ENCODE results near the gene FBXL13.
"Not testable (repeated sequence)": the region's sequence is repeated elsewhere in the genome, so short reads cannot be mapped to it uniquely, and the experiment has no call there.

Gene FBXL13

DNA sequence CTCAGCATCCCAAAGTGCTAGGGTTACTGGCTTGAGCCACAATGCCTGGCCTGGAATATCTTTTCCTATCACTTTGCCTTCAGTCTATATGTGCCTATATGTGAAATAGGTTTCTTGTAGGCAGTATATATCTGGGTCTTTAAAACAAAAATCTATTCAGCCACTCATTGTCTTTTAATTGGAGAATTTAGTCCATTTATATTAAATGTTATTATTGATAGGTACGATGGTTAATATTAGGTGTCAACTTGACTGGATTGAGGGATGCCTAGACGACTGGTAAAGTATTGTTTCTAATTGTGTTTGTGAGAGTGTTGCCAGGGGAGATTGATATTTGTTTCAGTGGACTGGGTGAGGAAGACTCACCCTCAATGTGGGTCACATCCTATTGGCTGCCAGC is 73.4 kb downstream of the FBXL13 start:
- H4K5ac ChIP-seq (ENCODE audit: low read length): no peak overlapping the region
- H3K18ac ChIP-seq (ENCODE audit: low read length): no peak overlapping the region
- DNase-seq: no peak
- no peaks in the 10 kb centered on the region for H3K79me1 ChIP-seq (ENCODE audit: low read length)
- H3K23ac ChIP-seq (ENCODE audit: low read length): no peak overlapping the region
- no peaks in the 10 kb centered on the region for H3K4me1 ChIP-seq (ENCODE audit: control insufficient read depth, low read depth, low read length)
- H4K8ac ChIP-seq (ENCODE audit: low read depth, low read length): no peak overlapping the region
- no peaks in the 10 kb centered on the region for H3K27me3 ChIP-seq (ENCODE audit: insufficient read depth, low read length, poor library complexity)
- H3K4ac ChIP-seq (ENCODE audit: low read depth, low read length): no peak overlapping the region
- H3K4me3 ChIP-seq (ENCODE audit: low read length): no peak overlapping the region
- WGBS (ENCODE audit: extremely low coverage, insufficient coverage, low lambda C conversion rate): 100% methylated on average over 2 of the region's 2 CpGs
- H2BK5ac ChIP-seq (ENCODE audit: low read length): no peak overlapping the region
- H2BK15ac ChIP-seq (replicated peaks; ENCODE audit: low read depth): no peak overlapping the region
- no peak overlapping the region for H3K56ac ChIP-seq (ENCODE audit: low read length)
- H3K9ac ChIP-seq (ENCODE audit: low read length): no peak overlapping the region
- no peaks in the 10 kb centered on the region for H3K79me2 ChIP-seq (ENCODE audit: control insufficient read depth, insufficient read depth, low read length)
- H3K36me3 ChIP-seq (ENCODE audit: control insufficient read depth, insufficient read depth, low read length): no peaks in the 10 kb centered on the region
- no peak overlapping the region for H3K4me2 ChIP-seq (ENCODE audit: low read length)
- H2AK5ac ChIP-seq (ENCODE audit: low read length): no peak overlapping the region
- no peak overlapping the region for H3K27ac ChIP-seq (ENCODE audit: low read depth, low read length)
- H2BK120ac ChIP-seq (ENCODE audit: low read depth, low read length): no peak overlapping the region

DNA sequence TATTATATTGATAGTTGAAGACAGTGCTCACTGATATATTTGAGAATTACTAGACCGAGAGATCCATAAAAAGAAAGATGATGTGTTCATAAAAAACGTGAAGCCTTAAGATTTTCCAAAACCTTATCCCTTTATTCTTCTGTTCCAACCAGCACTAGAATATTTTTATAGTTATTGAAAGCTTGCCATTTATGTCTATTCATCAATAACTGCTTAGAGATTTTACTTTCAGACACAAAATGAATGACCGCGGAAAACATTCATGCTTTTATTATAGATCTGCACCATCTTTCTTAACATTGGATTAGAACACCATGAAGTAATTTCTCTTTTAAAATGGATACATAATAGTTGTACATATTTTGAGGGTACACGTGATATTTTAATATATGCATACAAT is 77.6 kb downstream of the FBXL13 start:
- Histone ChIP-seq H3K36me3 (ENCODE audit: control insufficient read depth, insufficient read depth, low read length) (no peaks in the 10 kb centered on the region), H3K4me3 (ENCODE audit: low read length) (no peak overlapping the region), H3K4ac (ENCODE audit: low read depth, low read length) (no peak overlapping the region), H3K27ac (ENCODE audit: low read depth, low read length) (no peak overlapping the region), H4K8ac (ENCODE audit: low read depth, low read length) (no peak overlapping the region), H3K79me1 (ENCODE audit: low read length) (no peaks in the 10 kb centered on the region), H3K9ac (ENCODE audit: low read length) (no peak overlapping the region), H3K4me1 (ENCODE audit: control insufficient read depth, low read depth, low read length) (no peaks in the 10 kb centered on the region), H3K27me3 (ENCODE audit: insufficient read depth, low read length, poor library complexity) (no peaks in the 10 kb centered on the region), H3K79me2 (ENCODE audit: control insufficient read depth, insufficient read depth, low read length) (no peaks in the 10 kb centered on the region), H3K56ac (ENCODE audit: low read length) (no peak overlapping the region), H2BK120ac (ENCODE audit: low read depth, low read length) (no peak overlapping the region), H2BK5ac (ENCODE audit: low read length) (no peak overlapping the region), H3K18ac (ENCODE audit: low read length) (no peak overlapping the region), H3K4me2 (ENCODE audit: low read length) (no peak overlapping the region), H4K5ac (ENCODE audit: low read length) (no peak overlapping the region), H2BK15ac (replicated peaks; ENCODE audit: low read depth) (no peak overlapping the region), H2AK5ac (ENCODE audit: low read length) (no peak overlapping the region), H3K23ac (ENCODE audit: low read length) (no peak overlapping the region)
- no CpG with 5 or more reads among the region's 5 CpGs for WGBS (ENCODE audit: extremely low coverage, insufficient coverage, low lambda C conversion rate)
- no peak for DNase-seq

DNA sequence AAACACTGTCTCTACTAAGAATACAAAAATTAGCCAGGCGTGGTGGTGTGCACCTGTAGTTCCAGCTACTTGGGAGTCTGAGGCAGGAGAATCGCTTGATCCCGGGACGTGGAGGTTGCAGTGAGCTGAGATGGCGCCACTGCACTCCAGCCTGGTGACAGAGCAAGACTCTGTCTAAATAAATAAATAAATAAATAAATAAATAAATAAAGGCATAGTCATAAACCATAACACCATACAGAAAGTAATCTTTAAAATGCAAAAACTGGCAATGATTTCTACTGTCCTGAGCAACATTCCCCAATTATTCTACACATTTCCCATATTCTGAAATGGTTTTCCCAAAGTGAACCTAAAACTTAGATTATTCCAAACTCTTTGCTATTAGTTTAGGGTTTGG is 79.0 kb downstream of the FBXL13 start:
- not testable (repeated sequence) for H4K8ac ChIP-seq (ENCODE audit: low read depth, low read length); H3K4me1 ChIP-seq (ENCODE audit: control insufficient read depth, low read depth, low read length); H3K9ac ChIP-seq (ENCODE audit: low read length); H4K5ac ChIP-seq (ENCODE audit: low read length); H2BK120ac ChIP-seq (ENCODE audit: low read depth, low read length); H3K27ac ChIP-seq (ENCODE audit: low read depth, low read length); H3K79me1 ChIP-seq (ENCODE audit: low read length); H3K18ac ChIP-seq (ENCODE audit: low read length); DNase-seq; H3K79me2 ChIP-seq (ENCODE audit: control insufficient read depth, insufficient read depth, low read length); H3K4ac ChIP-seq (ENCODE audit: low read depth, low read length); H3K23ac ChIP-seq (ENCODE audit: low read length); H3K4me2 ChIP-seq (ENCODE audit: low read length); H3K4me3 ChIP-seq (ENCODE audit: low read length); H2BK5ac ChIP-seq (ENCODE audit: low read length); H2BK15ac ChIP-seq (replicated peaks; ENCODE audit: low read depth); H3K56ac ChIP-seq (ENCODE audit: low read length); H3K36me3 ChIP-seq (ENCODE audit: control insufficient read depth, insufficient read depth, low read length); H3K27me3 ChIP-seq (ENCODE audit: insufficient read depth, low read length, poor library complexity); H2AK5ac ChIP-seq (ENCODE audit: low read length)
- no CpG with 5 or more reads among the region's 5 CpGs for WGBS (ENCODE audit: extremely low coverage, insufficient coverage, low lambda C conversion rate)

GRCh38 chr7:102994567-102994966 is 80.0 kb downstream of the FBXL13 start:
- no peak overlapping the region for H4K5ac ChIP-seq (ENCODE audit: low read length)
- H2BK120ac ChIP-seq (ENCODE audit: low read depth, low read length): no peak overlapping the region
- no peak for DNase-seq
- no peak overlapping the region for H3K23ac ChIP-seq (ENCODE audit: low read length)
- no peak overlapping the region for H3K9ac ChIP-seq (ENCODE audit: low read length)
- no peak overlapping the region for H3K4ac ChIP-seq (ENCODE audit: low read depth, low read length)
- no peak overlapping the region for H2AK5ac ChIP-seq (ENCODE audit: low read length)
- H3K27ac ChIP-seq (ENCODE audit: low read depth, low read length): no peak overlapping the region
- no peaks in the 10 kb centered on the region for H3K79me2 ChIP-seq (ENCODE audit: control insufficient read depth, insufficient read depth, low read length)
- H3K18ac ChIP-seq (ENCODE audit: low read length): no peak overlapping the region
- H3K36me3 ChIP-seq (ENCODE audit: control insufficient read depth, insufficient read depth, low read length): no peaks in the 10 kb centered on the region
- WGBS (ENCODE audit: extremely low coverage, insufficient coverage, low lambda C conversion rate): no CpG with 5 or more reads among the region's 3 CpGs
- H3K4me1 ChIP-seq (ENCODE audit: control insufficient read depth, low read depth, low read length): no peaks in the 10 kb centered on the region
- H2BK15ac ChIP-seq (replicated peaks; ENCODE audit: low read depth): no peak overlapping the region
- H3K56ac ChIP-seq (ENCODE audit: low read length): no peak overlapping the region
- no peak overlapping the region for H2BK5ac ChIP-seq (ENCODE audit: low read length)
- no peaks in the 10 kb centered on the region for H3K27me3 ChIP-seq (ENCODE audit: insufficient read depth, low read length, poor library complexity)
- no peak overlapping the region for H3K4me2 ChIP-seq (ENCODE audit: low read length)
- no peaks in the 10 kb centered on the region for H3K79me1 ChIP-seq (ENCODE audit: low read length)
- H4K8ac ChIP-seq (ENCODE audit: low read depth, low read length): no peak overlapping the region
- no peak overlapping the region for H3K4me3 ChIP-seq (ENCODE audit: low read length)

DNA sequence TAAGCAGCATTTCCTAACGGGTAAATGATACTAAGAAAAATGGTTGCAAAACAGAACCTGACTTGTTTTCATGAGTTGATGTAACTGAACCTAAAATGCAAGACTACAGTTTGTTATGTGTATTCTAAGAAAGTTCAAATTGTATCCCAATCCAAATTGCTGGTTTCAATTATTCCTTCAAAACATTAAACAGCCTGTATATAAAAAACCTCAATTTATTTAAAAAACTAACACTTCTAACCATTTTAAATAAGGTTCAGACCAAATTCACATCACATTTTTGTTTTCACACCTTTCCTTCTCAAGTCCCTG is 80.9 kb downstream of the FBXL13 start:
- no peak overlapping the region for H2AK5ac ChIP-seq (ENCODE audit: low read length)
- no peak overlapping the region for H2BK15ac ChIP-seq (replicated peaks; ENCODE audit: low read depth)
- H3K27ac ChIP-seq (ENCODE audit: low read depth, low read length): no peak overlapping the region
- no peak overlapping the region for H2BK5ac ChIP-seq (ENCODE audit: low read length)
- no peak overlapping the region for H4K5ac ChIP-seq (ENCODE audit: low read length)
- no peak overlapping the region for H3K4me3 ChIP-seq (ENCODE audit: low read length)
- H3K23ac ChIP-seq (ENCODE audit: low read length): no peak overlapping the region
- H3K27me3 ChIP-seq (ENCODE audit: insufficient read depth, low read length, poor library complexity): no peaks in the 10 kb centered on the region
- H3K56ac ChIP-seq (ENCODE audit: low read length): no peak overlapping the region
- H2BK120ac ChIP-seq (ENCODE audit: low read depth, low read length): no peak overlapping the region
- H3K36me3 ChIP-seq (ENCODE audit: control insufficient read depth, insufficient read depth, low read length): no peaks in the 10 kb centered on the region
- H3K9ac ChIP-seq (ENCODE audit: low read length): no peak overlapping the region
- H3K79me2 ChIP-seq (ENCODE audit: control insufficient read depth, insufficient read depth, low read length): no peaks in the 10 kb centered on the region
- DNase-seq: no peak
- no peaks in the 10 kb centered on the region for H3K4me1 ChIP-seq (ENCODE audit: control insufficient read depth, low read depth, low read length)
- H4K8ac ChIP-seq (ENCODE audit: low read depth, low read length): no peak overlapping the region
- no CpG with 5 or more reads among the region's 1 CpG for WGBS (ENCODE audit: extremely low coverage, insufficient coverage, low lambda C conversion rate)
- no peak overlapping the region for H3K4ac ChIP-seq (ENCODE audit: low read depth, low read length)
- H3K79me1 ChIP-seq (ENCODE audit: low read length): no peaks in the 10 kb centered on the region
- H3K4me2 ChIP-seq (ENCODE audit: low read length): no peak overlapping the region
- H3K18ac ChIP-seq (ENCODE audit: low read length): no peak overlapping the region

DNA sequence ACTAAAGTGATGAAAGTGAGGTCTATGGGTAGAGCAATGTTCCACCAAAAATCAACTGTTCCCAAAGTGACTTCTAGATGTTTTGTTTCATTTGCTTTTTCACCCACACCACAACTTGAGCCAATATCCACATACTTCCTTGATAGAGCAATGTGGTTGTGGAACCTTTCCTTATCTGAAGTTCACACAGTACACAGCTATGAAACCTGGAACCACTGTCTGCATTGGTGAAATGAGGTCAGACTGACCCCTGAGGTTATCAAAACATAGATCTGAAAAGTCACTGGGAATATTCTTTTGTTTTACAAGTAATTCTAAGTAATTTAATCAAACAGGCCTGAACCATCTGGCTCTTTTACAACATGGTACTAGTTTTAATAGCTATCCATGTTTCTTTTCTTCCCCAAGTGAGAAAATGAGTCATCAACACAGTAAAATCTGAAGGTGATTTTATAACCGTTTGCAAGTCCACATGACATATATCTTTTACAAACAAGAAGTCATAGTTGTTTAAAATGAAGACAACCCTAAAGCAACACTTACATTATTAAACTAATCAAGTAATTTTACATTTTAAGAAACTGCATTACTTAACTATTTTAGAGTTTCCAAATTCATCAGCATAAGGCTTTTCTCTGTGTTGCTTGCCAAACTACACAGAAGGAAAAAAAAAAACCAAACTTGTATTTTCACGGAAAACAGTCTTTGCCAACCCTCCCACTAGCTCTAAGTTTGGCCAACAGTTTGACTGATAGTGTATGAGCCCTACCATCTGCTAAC is 81.5 kb downstream of the FBXL13 start:
- no peaks in the 10 kb centered on the region for H3K27me3 ChIP-seq (ENCODE audit: insufficient read depth, low read length, poor library complexity)
- no peak overlapping the region for H3K27ac ChIP-seq (ENCODE audit: low read depth, low read length)
- no peak overlapping the region for H3K4me3 ChIP-seq (ENCODE audit: low read length)
- H3K9ac ChIP-seq (ENCODE audit: low read length): no peak overlapping the region
- no peak overlapping the region for H4K5ac ChIP-seq (ENCODE audit: low read length)
- H2AK5ac ChIP-seq (ENCODE audit: low read length): no peak overlapping the region
- no peak overlapping the region for H2BK120ac ChIP-seq (ENCODE audit: low read depth, low read length)
- no peak overlapping the region for H2BK5ac ChIP-seq (ENCODE audit: low read length)
- H4K8ac ChIP-seq (ENCODE audit: low read depth, low read length): no peak overlapping the region
- no peak overlapping the region for H3K4me2 ChIP-seq (ENCODE audit: low read length)
- H3K23ac ChIP-seq (ENCODE audit: low read length): no peak overlapping the region
- H3K4ac ChIP-seq (ENCODE audit: low read depth, low read length): no peak overlapping the region
- H3K56ac ChIP-seq (ENCODE audit: low read length): no peak overlapping the region
- DNase-seq: no peak
- no peak overlapping the region for H3K18ac ChIP-seq (ENCODE audit: low read length)
- no CpG with 5 or more reads among the region's 2 CpGs for WGBS (ENCODE audit: extremely low coverage, insufficient coverage, low lambda C conversion rate)
- no peaks in the 10 kb centered on the region for H3K4me1 ChIP-seq (ENCODE audit: control insufficient read depth, low read depth, low read length)
- H2BK15ac ChIP-seq (replicated peaks; ENCODE audit: low read depth): no peak overlapping the region
- no peaks in the 10 kb centered on the region for H3K36me3 ChIP-seq (ENCODE audit: control insufficient read depth, insufficient read depth, low read length)
- no peaks in the 10 kb centered on the region for H3K79me1 ChIP-seq (ENCODE audit: low read length)
- no peaks in the 10 kb centered on the region for H3K79me2 ChIP-seq (ENCODE audit: control insufficient read depth, insufficient read depth, low read length)

All from mesendoderm (in vitro differentiated cells).